T-helper 2 cell treated with Interferon-gamma antibody and Interleukin-4, amounts not matched to agents 100 ng/mL and 5 ng/mL, for 36 hours (primary cell): ENCODE results near the gene KIF13A. TPM values are rescaled to one million over a fixed set of nuclear protein-coding genes. Genes with fewer than 3 reads are reported as not detected.
"Not testable (repeated sequence)": the region's sequence is repeated elsewhere in the genome, so short reads cannot be mapped to it uniquely, and the experiment has no call there.

Experiments used
- intact Hi-C: fragments of 100-400 bp; cut with micrococcal nuclease; formaldehyde crosslinking; loops from one replicate; pipeline ENCODE4 v1.15.1; 2023
- total RNA-seq: library from RNA; stranded (reverse); gene quantifications from 2 replicates; pipeline ENCODE4 v1.2.3, GENCODE V29; 2022

Gene KIF13A
- total RNA-seq, 1 donor from 2014 or later, result not detected

- intact Hi-C loops, result no loop called here
Observed at GRCh38 chr6:17812311-17812710, 175.1 kb downstream of the KIF13A start.

- intact Hi-C loops, result no loop called here
Observed at GRCh38 chr6:17808609-17809008, 178.8 kb downstream of the KIF13A start.

DNA sequence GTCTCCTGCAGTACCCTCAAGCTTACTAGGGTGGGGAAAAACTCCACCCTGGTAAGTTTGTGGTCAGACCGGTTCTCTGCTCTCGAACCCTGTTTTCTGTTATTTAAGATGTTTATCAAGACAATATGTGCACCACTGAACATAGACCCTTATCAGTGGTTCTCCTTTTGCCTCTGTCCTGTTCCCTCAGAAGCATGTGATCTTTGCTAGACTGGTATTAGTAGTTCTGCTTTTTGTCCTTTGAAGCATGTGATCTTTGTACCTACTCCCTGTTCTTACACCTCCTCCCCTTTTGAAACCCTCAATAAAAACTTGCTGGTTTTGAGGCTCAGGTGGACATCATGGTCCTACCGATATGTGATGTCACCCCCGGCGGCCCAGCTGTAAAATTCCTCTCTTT lies 180.0 kb downstream of the KIF13A start:
- intact Hi-C loops, result not testable (repeated sequence)

- intact Hi-C loops, result no loop called here
Observed at GRCh38 chr6:17803409-17803808, 184.0 kb downstream of the KIF13A start.

DNA sequence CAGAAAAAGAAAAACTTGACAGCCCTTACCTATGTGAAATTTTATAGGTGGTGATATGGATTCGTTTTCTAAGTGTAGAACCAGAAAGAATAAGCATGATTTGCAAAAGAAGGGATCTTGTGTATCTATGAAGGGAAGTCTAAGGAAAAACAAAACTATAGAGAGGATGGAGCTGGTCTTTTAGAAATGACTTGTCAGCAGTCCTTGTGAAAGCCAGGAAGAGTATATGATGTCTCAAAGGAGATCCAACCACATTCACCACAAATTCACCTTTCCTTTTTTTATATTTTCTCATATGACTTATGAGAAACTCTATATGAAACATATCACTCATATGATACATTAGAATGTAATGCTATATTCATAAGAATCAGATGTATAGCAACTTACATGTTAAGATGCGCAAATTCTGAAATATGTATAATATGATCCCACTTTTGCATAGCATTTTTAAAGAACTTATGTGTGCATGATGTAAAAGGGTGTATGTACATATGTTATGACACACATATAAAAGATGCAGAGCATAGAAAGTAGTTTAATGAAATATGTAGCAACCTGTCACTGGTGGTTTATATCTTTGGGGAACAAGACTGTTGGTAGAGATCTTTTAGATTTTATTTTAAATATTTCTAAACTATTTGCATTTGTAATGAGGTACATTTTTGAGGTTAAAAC lies 188.8 kb downstream of the KIF13A start:
- intact Hi-C loops, result no loop called here

GRCh38 chr6:17790489-17790888 lies 196.9 kb downstream of the KIF13A start:
- intact Hi-C loops, result no loop called here

GRCh38 chr6:17785094-17785787 lies 202.2 kb downstream of the KIF13A start:
- intact Hi-C loops, result no loop called here

GRCh38 chr6:17780061-17780460 lies 207.4 kb downstream of the KIF13A start:
- intact Hi-C loops, result no loop called here

- intact Hi-C loops, result no loop called here
Observed at GRCh38 chr6:17771609-17772008, 215.8 kb downstream of the KIF13A start.

- intact Hi-C loops, result no loop called here
Observed at GRCh38 chr6:17768881-17769280, 218.6 kb downstream of the KIF13A start.

- intact Hi-C loops, result no loop called here
Observed at GRCh38 chr6:17768388-17768787, 219.0 kb downstream of the KIF13A start.

- intact Hi-C loops, result no loop called here
Observed at GRCh38 chr6:17762651-17763050, 224.8 kb downstream of the KIF13A start.

GRCh38 chr6:17758119-17758518 lies 229.3 kb downstream of the KIF13A start:
- intact Hi-C loops, result no loop called here

- intact Hi-C loops, result no loop called here
Observed at GRCh38 chr6:17754254-17754653, 233.2 kb downstream of the KIF13A start.

DNA sequence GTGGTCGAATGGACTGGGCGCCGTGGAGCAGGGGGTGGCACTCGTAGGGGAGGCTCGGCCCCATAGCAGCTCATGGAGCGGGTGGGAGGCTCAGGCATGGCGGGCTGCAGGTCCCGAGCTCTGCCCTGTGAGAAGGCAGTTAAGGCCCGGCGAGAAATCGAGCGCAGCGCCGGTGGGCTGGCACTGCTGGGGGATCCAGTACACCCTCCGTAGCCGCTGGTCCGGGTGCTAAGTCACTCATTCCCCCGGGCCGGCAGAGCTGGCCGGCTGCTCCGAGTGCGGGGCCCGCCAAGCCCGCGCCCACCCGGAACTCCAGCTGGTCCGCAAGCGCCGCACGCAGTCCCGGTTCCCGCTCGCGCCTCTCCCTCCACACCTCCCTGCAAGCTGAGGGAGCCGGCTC lies 242.1 kb downstream of the KIF13A start:
- intact Hi-C loops, result not testable (repeated sequence)

- intact Hi-C loops, result not testable (repeated sequence)
Observed at GRCh38 chr6:17744757-17745308, 242.6 kb downstream of the KIF13A start.

DNA sequence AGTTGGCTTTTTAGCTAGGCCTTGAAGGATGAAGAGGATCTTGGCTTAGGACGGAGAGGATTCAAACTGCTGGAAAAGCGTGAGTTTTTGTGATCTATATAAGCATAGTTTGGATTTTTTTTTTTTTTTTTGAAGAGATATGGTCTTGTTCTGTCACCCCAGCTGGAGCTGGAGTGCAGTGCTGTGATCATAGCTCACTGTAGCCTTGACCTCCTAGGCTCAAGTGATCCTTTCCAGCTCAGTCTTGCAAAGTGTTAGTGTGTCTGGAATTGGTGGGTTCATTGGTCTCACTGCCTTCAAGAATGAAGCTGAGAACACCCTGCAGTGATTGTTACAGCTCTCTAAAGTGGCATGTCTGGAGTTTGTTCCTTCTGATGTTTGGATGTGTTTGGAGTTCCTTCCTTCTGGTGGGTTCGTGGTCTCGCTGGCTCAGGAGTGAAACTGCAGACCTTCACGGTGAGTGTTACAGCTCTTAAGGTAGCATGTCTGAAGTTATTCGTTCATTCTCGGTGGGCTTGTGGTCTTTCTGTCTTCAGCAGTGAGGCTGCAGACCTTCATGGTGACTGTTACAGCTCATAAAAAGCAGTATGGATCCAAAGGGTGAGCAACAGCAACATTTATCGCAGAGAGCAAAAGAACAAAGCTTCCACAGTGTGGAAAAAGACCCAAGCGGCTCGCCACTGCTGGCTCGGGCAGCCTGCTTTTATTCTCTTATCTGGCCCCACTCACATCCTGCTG lies 243.2 kb downstream of the KIF13A start:
- intact Hi-C loops, result no loop called here

DNA sequence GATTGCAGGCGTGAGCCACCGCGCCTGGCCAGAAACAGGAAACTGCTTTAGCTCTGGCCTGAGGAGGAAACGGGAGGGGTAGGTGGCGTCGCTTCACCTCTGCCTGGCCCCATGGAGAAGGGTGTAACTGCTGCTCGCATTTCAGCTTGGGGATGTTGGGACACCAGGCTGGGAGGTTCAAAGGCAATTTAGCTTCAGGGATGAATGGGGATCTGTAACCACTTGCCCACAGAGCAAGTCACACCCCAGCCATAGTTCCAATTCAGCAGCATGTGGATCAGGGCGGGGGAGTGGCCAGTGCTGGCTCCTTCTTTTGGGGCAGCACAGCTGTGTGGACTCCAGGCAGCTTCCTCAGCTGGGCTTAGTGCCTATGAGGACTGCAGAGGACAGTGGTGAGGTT lies 245.9 kb downstream of the KIF13A start:
- intact Hi-C loops, result no loop called here

DNA sequence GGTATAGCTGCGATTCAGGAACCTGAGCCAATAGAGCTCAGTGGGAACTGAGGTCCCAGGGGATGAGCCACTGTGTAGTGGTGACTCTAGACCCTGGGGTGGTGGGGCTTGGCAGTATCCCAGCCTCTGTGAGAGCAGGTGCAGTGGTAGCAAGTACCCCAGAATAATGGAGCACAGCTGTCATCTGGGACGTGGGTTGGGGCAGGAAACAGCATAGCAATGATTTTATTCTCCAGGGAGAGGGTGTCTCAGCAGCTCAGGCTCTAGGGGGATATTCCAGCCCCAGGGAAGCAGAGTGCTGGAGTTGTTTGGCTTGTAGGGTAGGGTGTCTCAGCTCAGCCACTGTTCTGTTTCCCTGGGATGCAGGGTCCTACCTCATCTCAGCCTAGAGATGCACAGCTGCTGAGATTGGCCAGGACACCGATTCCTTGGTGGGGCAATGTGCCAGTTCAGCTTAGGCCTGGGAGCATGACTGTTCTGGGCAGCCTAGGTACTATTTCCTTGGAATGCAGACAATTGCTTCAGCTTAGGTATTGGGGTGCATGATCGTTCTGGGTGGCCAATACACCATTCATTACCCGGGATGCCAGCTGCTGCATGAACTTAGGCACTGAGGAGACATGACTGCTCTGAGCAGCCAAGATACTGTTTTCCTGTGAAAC lies 246.7 kb downstream of the KIF13A start:
- intact Hi-C loops, result no loop called here

DNA sequence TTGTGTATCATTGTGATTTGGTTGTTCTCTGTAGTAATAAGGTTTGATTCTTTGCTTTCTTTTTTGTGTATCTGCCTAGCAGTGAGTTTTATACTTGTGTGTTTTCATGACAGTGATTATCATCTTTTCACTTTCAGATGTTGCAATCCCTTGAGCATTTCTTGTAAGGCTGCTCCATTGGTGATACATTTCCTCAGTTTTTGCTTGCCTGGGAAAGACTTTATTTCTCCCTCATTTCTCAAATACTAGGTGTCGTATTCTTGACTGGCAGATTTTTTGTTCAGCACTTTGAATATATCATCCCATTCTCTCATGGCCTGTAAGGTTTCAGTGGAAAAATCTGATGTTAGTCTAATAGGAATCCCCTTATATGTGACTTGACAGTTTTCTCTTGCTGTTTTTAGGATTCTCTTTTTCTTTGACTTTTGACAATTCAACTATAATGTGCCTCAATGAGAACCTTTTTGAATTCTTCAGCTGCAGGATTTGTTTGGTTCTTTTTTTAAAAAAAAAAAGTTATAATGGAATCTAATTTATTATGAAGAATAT lies 249.7 kb downstream of the KIF13A start:
- intact Hi-C loops, result no loop called here

GRCh38 chr6:17735311-17735710 lies 252.1 kb downstream of the KIF13A start:
- intact Hi-C loops, result not testable (repeated sequence)
